SK-N-MC (cell line): ENCODE measurements around the gene PTPN18.

Source experiments
- EZH2 ChIP-seq: fragments of 200-600 bp; sonication (generic); IDR thresholded peaks from one replicate; pipeline ENCODE4 v1.6.1; 2017; ENCODE audit warnings: antibody characterized with exemption
- FOXP2 ChIP-seq: optimal IDR thresholded peaks from 2 replicates; pipeline ENCODE3; 2011; ENCODE audit warnings: mild to moderate bottlenecking, moderate library complexity; ENCODE audit not compliant: insufficient read depth; ENCODE audit errors: extremely low read length, control extremely low read depth
- POLR2AphosphoS5 ChIP-seq: IDR thresholded peaks from 2 replicates; pipeline ENCODE4 v1.6.1; 2012; ENCODE audit warnings: mild to moderate bottlenecking, low read depth, low read length, borderline replicate concordance

- TF ChIP-seq POLR2AphosphoS5 (no peak), EZH2 (no peak), FOXP2 (no peak)
Observed at GRCh38 chr2:130385709-130386108, 29.9 kb downstream of the PTPN18 start.
